BLaER1 (cell line): ENCODE data around the gene ZNF324.
"Not testable (repeated sequence)": the region's sequence is repeated elsewhere in the genome, so short reads cannot be mapped to it uniquely, and the experiment has no call there.

Experiments
- H3K27ac ChIP-seq: shearing (Covaris generic); formaldehyde crosslinking; 2 replicates; pipeline ENCODE4 v1.8.1; 2022
- H3K27me3 ChIP-seq: shearing (Covaris generic); formaldehyde crosslinking; 2 replicates; pipeline ENCODE4 v1.8.1; 2022
- H3K36me3 ChIP-seq: shearing (Covaris generic); formaldehyde crosslinking; 2 replicates; pipeline ENCODE4 v1.8.1; 2022
- H3K4me1 ChIP-seq: shearing (Covaris generic); formaldehyde crosslinking; 2 replicates; pipeline ENCODE4 v1.8.1; 2022
- H3K4me2 ChIP-seq: shearing (Covaris generic); formaldehyde crosslinking; 2 replicates; pipeline ENCODE4 v1.8.1; 2022
- H3K4me3 ChIP-seq: shearing (Covaris generic); formaldehyde crosslinking; 2 replicates; pipeline ENCODE4 v1.8.1; 2022
- H3K9ac ChIP-seq: shearing (Covaris generic); formaldehyde crosslinking; 2 replicates; pipeline ENCODE4 v1.8.1; 2022
- H3K9me3 ChIP-seq: shearing (Covaris generic); formaldehyde crosslinking; 2 replicates; pipeline ENCODE4 v1.8.1; 2022
- H4K20me1 ChIP-seq: shearing (Covaris generic); formaldehyde crosslinking; 2 replicates; pipeline ENCODE4 v1.8.1; 2022
- Cebpa-rat ChIP-seq: shearing (Covaris generic); IDR thresholded peaks from 2 replicates; pipeline ENCODE4 v1.8.1; 2022

Gene ZNF324

GRCh38 chr19:58479736-58480480, 13.0 kb downstream of the ZNF324 start:
- no peak for TF ChIP-seq Cebpa-rat
- Histone ChIP-seq H3K36me3 (peaks cover 18% of the 10 kb centered on the region), H3K27ac (no peak overlapping the region), H3K27me3 (no peaks in the 10 kb centered on the region), H3K4me1 (peaks cover 53% of the 10 kb centered on the region), H4K20me1 (peaks cover 2% of the 10 kb centered on the region; the same call in 1 of the 2 replicates), H3K9me3 (no peaks in the 10 kb centered on the region), H3K4me2 (peak overlapping the region; percentile 5; the same call in 1 of the 2 replicates), H3K9ac (no peak overlapping the region), H3K4me3 (no peak overlapping the region)

GRCh38 chr19:58480481-58480830, 13.6 kb downstream of the ZNF324 start:
- no peaks in the 10 kb centered on the region for H3K27me3 ChIP-seq
- H3K4me1 ChIP-seq, result peaks cover 48% of the 10 kb centered on the region
- H3K9ac ChIP-seq, result no peak overlapping the region

GRCh38 chr19:58480831-58481230, 14.0 kb downstream of the ZNF324 start:
- Histone ChIP-seq H3K4me3 (no peak overlapping the region), H4K20me1 (no peaks in the 10 kb centered on the region), H3K9me3 (no peaks in the 10 kb centered on the region), H3K27me3 (no peaks in the 10 kb centered on the region), H3K36me3 (peaks cover 18% of the 10 kb centered on the region), H3K4me2 (peak overlapping the region; percentile 5; the same call in 1 of the 2 replicates), H3K4me1 (peaks cover 48% of the 10 kb centered on the region), H3K27ac (peak overlapping the region; percentile 29; the same call in 1 of the 2 replicates), H3K9ac (no peak overlapping the region)
- TF ChIP-seq Cebpa-rat, result no peak

More at GRCh38 chr19:58480481-58480830, 13.6 kb downstream of the ZNF324 start:
- Histone ChIP-seq H3K4me3 (no peak overlapping the region), H3K36me3 (peaks cover 18% of the 10 kb centered on the region), H4K20me1 (no peaks in the 10 kb centered on the region), H3K27ac (peak overlapping the region; percentile 29; the same call in 1 of the 2 replicates), H3K4me2 (peak overlapping the region; percentile 5; the same call in 1 of the 2 replicates), H3K9me3 (no peaks in the 10 kb centered on the region)
- no peak for TF ChIP-seq Cebpa-rat

GRCh38 chr19:58482372-58482771, 15.5 kb downstream of the ZNF324 start:
- TF ChIP-seq Cebpa-rat, result no peak
- peak overlapping the region; percentile 39 for H3K4me2 ChIP-seq
- no peak overlapping the region for H3K4me3 ChIP-seq
- H3K9ac ChIP-seq, result peak overlapping the region; percentile 53; the same call in 1 of the 2 replicates
- peak overlapping the region; percentile 59 for H3K27ac ChIP-seq
- peaks cover 18% of the 10 kb centered on the region for H3K36me3 ChIP-seq
- H3K4me1 ChIP-seq, result peaks cover 37% of the 10 kb centered on the region
- no peaks in the 10 kb centered on the region for H3K27me3 ChIP-seq
- no peaks in the 10 kb centered on the region for H4K20me1 ChIP-seq
- no peaks in the 10 kb centered on the region for H3K9me3 ChIP-seq

- H3K4me1 ChIP-seq, result peaks cover 30% of the 10 kb centered on the region
- H3K36me3 ChIP-seq, result peaks cover 18% of the 10 kb centered on the region
Measured at GRCh38 chr19:58483776-58484175, 16.9 kb downstream of the ZNF324 start.

GRCh38 chr19:58484349-58484748, 17.5 kb downstream of the ZNF324 start:
- H4K20me1 ChIP-seq, H3K4me3 ChIP-seq, H3K9me3 ChIP-seq, H3K9ac ChIP-seq, H3K27me3 ChIP-seq, H3K27ac ChIP-seq, H3K4me2 ChIP-seq: not testable (repeated sequence)
- peaks cover 30% of the 10 kb centered on the region for H3K4me1 ChIP-seq
- peaks cover 18% of the 10 kb centered on the region for H3K36me3 ChIP-seq

More at GRCh38 chr19:58483776-58484175, 16.9 kb downstream of the ZNF324 start:
- Histone ChIP-seq H3K9ac (no peak overlapping the region), H3K4me3 (no peak overlapping the region), H3K27me3 (no peaks in the 10 kb centered on the region), H4K20me1 (no peaks in the 10 kb centered on the region), H3K4me2 (no peak overlapping the region), H3K9me3 (no peaks in the 10 kb centered on the region), H3K27ac (no peak overlapping the region)
- no peak for TF ChIP-seq Cebpa-rat

- Histone ChIP-seq H3K4me1 (no peaks in the 10 kb centered on the region), H3K9ac (no peak overlapping the region), H3K4me2 (no peak overlapping the region), H3K36me3 (no peaks in the 10 kb centered on the region), H3K4me3 (no peak overlapping the region), H4K20me1 (no peaks in the 10 kb centered on the region), H3K27ac (no peak overlapping the region), H3K27me3 (no peaks in the 10 kb centered on the region), H3K9me3 (no peaks in the 10 kb centered on the region)
- TF ChIP-seq Cebpa-rat, result no peak
Measured at GRCh38 chr19:58491393-58491792, 24.5 kb downstream of the ZNF324 start.

- H3K27ac ChIP-seq, result no peak overlapping the region
- no peak overlapping the region for H3K9ac ChIP-seq
- H3K4me2 ChIP-seq, result no peak overlapping the region
- no peak for TF ChIP-seq Cebpa-rat
- H3K36me3 ChIP-seq, result no peaks in the 10 kb centered on the region
- H3K4me3 ChIP-seq, result no peak overlapping the region
- H3K4me1 ChIP-seq, result no peaks in the 10 kb centered on the region
- H3K9me3 ChIP-seq, result no peaks in the 10 kb centered on the region
- no peaks in the 10 kb centered on the region for H4K20me1 ChIP-seq
- H3K27me3 ChIP-seq, result no peaks in the 10 kb centered on the region
Measured at GRCh38 chr19:58492265-58492664, 25.4 kb downstream of the ZNF324 start.

- peaks cover 27% of the 10 kb centered on the region for H3K4me1 ChIP-seq
- H3K27ac ChIP-seq, result no peak overlapping the region
- H3K9ac ChIP-seq, result no peak overlapping the region
- no peaks in the 10 kb centered on the region for H3K36me3 ChIP-seq
- H3K4me3 ChIP-seq, result 0 out of 2 replicates have a peak overlapping the region, but pooled peaks have one; percentile 69
- no peaks in the 10 kb centered on the region for H4K20me1 ChIP-seq
- H3K9me3 ChIP-seq, result no peaks in the 10 kb centered on the region
- peak overlapping the region; percentile 97 for H3K4me2 ChIP-seq
- H3K27me3 ChIP-seq, result no peaks in the 10 kb centered on the region
- no peak for TF ChIP-seq Cebpa-rat
Measured at GRCh38 chr19:58497634-58498170, 30.8 kb downstream of the ZNF324 start.

- H3K27ac ChIP-seq, result peak overlapping the region; percentile 67
Measured at GRCh38 chr19:58498316-58499020, 31.6 kb downstream of the ZNF324 start.

More at GRCh38 chr19:58498316-58499020, 31.6 kb downstream of the ZNF324 start:
- Histone ChIP-seq H3K4me1 (peaks cover 27% of the 10 kb centered on the region), H3K27me3 (no peaks in the 10 kb centered on the region), H3K36me3 (no peaks in the 10 kb centered on the region), H3K9me3 (no peaks in the 10 kb centered on the region), H3K4me2 (peak overlapping the region; percentile 97), H4K20me1 (no peaks in the 10 kb centered on the region), H3K4me3 (peak overlapping the region; percentile 69), H3K9ac (peak overlapping the region; percentile 73)
- no peak for TF ChIP-seq Cebpa-rat
